Measurements from ENCODE around the gene DNHD1.

DNHD1 gene

GRCh38 chr11:6481012-6481923 lies 15.8 kb upstream of the DNHD1 start, which contains the start of the genes ARFIP2 and TIMM10B:
ARFIP2 (minus strand) TSS chr11:6481331; CDS start chr11:6480421, 910 bp downstream.
TIMM10B (plus strand) TSS chr11:6481501; CDS start chr11:6481517, 16 bp downstream.
- DNase-seq (ENCODE audit: low read depth, low spot score): peak; percentile 95
- H3K9me3 ChIP-seq (ENCODE audit: control insufficient read depth, insufficient read depth, low read length): no peaks in the 10 kb centered on the region
- H3K27me3 ChIP-seq (ENCODE audit: control insufficient read depth, insufficient read depth, low read length): no peaks in the 10 kb centered on the region
- H3K36me3 ChIP-seq (ENCODE audit: control insufficient read depth, insufficient read depth, low read length): peaks cover 22% of the 10 kb centered on the region; the same call in 1 of the 2 replicates
- H3K4me3 ChIP-seq (ENCODE audit: low read length): peak within 1 kb of the TSS; percentile 60
- H3K27ac ChIP-seq (ENCODE audit: low read length): no peak within 1 kb of the TSS
- WGBS (ENCODE audit: insufficient coverage, insufficient read length): no CpG with 5 or more reads among the region's 66 CpGs
- no peaks in the 10 kb centered on the region for H3K4me1 ChIP-seq (ENCODE audit: control insufficient read depth, insufficient read depth, low read length)

GRCh38 chr11:6481924-6482275 lies 15.2 kb upstream of the DNHD1 start:
- Histone ChIP-seq H3K27ac (ENCODE audit: low read length) (no peak overlapping the region), H3K36me3 (ENCODE audit: control insufficient read depth, insufficient read depth, low read length) (peaks cover 22% of the 10 kb centered on the region; the same call in 1 of the 2 replicates), H3K9me3 (ENCODE audit: control insufficient read depth, insufficient read depth, low read length) (no peaks in the 10 kb centered on the region), H3K27me3 (ENCODE audit: control insufficient read depth, insufficient read depth, low read length) (no peaks in the 10 kb centered on the region), H3K4me1 (ENCODE audit: control insufficient read depth, insufficient read depth, low read length) (no peaks in the 10 kb centered on the region), H3K4me3 (ENCODE audit: low read length) (peak overlapping the region; percentile 60)
- DNase-seq (ENCODE audit: low read depth, low spot score): no peak
- no CpG with 5 or more reads among the region's 13 CpGs for WGBS (ENCODE audit: insufficient coverage, insufficient read length)

- H3K4me3 ChIP-seq (ENCODE audit: low read length): no peak overlapping the region; the same call in 1 of the 2 replicates
- no peak for DNase-seq (ENCODE audit: low read depth, low spot score)
- no peak overlapping the region for H3K27ac ChIP-seq (ENCODE audit: low read length)
- H3K27me3 ChIP-seq (ENCODE audit: control insufficient read depth, insufficient read depth, low read length): no peaks in the 10 kb centered on the region
- H3K36me3 ChIP-seq (ENCODE audit: control insufficient read depth, insufficient read depth, low read length): peaks cover 19% of the 10 kb centered on the region; the same call in 1 of the 2 replicates
- H3K9me3 ChIP-seq (ENCODE audit: control insufficient read depth, insufficient read depth, low read length): no peaks in the 10 kb centered on the region
- H3K4me1 ChIP-seq (ENCODE audit: control insufficient read depth, insufficient read depth, low read length): no peaks in the 10 kb centered on the region
- WGBS (ENCODE audit: insufficient coverage, insufficient read length): no CpG with 5 or more reads among the region's 4 CpGs
Measured at GRCh38 chr11:6482441-6482840, 14.6 kb upstream of the DNHD1 start.

- Histone ChIP-seq H3K9me3 (ENCODE audit: control insufficient read depth, insufficient read depth, low read length) (no peaks in the 10 kb centered on the region), H3K36me3 (ENCODE audit: control insufficient read depth, insufficient read depth, low read length) (peaks cover 16% of the 10 kb centered on the region; the same call in 1 of the 2 replicates), H3K27me3 (ENCODE audit: control insufficient read depth, insufficient read depth, low read length) (no peaks in the 10 kb centered on the region), H3K27ac (ENCODE audit: low read length) (no peak overlapping the region), H3K4me3 (ENCODE audit: low read length) (no peak overlapping the region), H3K4me1 (ENCODE audit: control insufficient read depth, insufficient read depth, low read length) (no peaks in the 10 kb centered on the region)
- no CpG with 5 or more reads among the region's 6 CpGs for WGBS (ENCODE audit: insufficient coverage, insufficient read length)
- DNase-seq (ENCODE audit: low read depth, low spot score): no peak
Measured at GRCh38 chr11:6483015-6483414, 14.1 kb upstream of the DNHD1 start.

GRCh38 chr11:6485661-6486060 lies 11.4 kb upstream of the DNHD1 start:
- DNase-seq (ENCODE audit: low read depth, low spot score): no peak
- no peaks in the 10 kb centered on the region for H3K27me3 ChIP-seq (ENCODE audit: control insufficient read depth, insufficient read depth, low read length)
- H3K36me3 ChIP-seq (ENCODE audit: control insufficient read depth, insufficient read depth, low read length): peaks cover 8% of the 10 kb centered on the region; the same call in 1 of the 2 replicates
- no peak overlapping the region for H3K4me3 ChIP-seq (ENCODE audit: low read length)
- no peak overlapping the region for H3K27ac ChIP-seq (ENCODE audit: low read length)
- H3K9me3 ChIP-seq (ENCODE audit: control insufficient read depth, insufficient read depth, low read length): no peaks in the 10 kb centered on the region
- no peaks in the 10 kb centered on the region for H3K4me1 ChIP-seq (ENCODE audit: control insufficient read depth, insufficient read depth, low read length)
- WGBS (ENCODE audit: insufficient coverage, insufficient read length): 100% methylated on average over 2 of the region's 3 CpGs

- Histone ChIP-seq H3K27ac (ENCODE audit: low read length) (no peak overlapping the region), H3K9me3 (ENCODE audit: control insufficient read depth, insufficient read depth, low read length) (no peaks in the 10 kb centered on the region), H3K4me1 (ENCODE audit: control insufficient read depth, insufficient read depth, low read length) (no peaks in the 10 kb centered on the region), H3K27me3 (ENCODE audit: control insufficient read depth, insufficient read depth, low read length) (no peaks in the 10 kb centered on the region), H3K36me3 (ENCODE audit: control insufficient read depth, insufficient read depth, low read length) (peaks cover 8% of the 10 kb centered on the region; the same call in 1 of the 2 replicates), H3K4me3 (ENCODE audit: low read length) (no peak overlapping the region)
- WGBS (ENCODE audit: insufficient coverage, insufficient read length): no CpG with 5 or more reads among the region's 3 CpGs
- DNase-seq (ENCODE audit: low read depth, low spot score): no peak
Measured at GRCh38 chr11:6486256-6486655, 10.8 kb upstream of the DNHD1 start.

GRCh38 chr11:6486938-6487337 lies 10.1 kb upstream of the DNHD1 start:
- no CpG with 5 or more reads among the region's 1 CpG for WGBS (ENCODE audit: insufficient coverage, insufficient read length)
- no peaks in the 10 kb centered on the region for H3K27me3 ChIP-seq (ENCODE audit: control insufficient read depth, insufficient read depth, low read length)
- H3K4me3 ChIP-seq (ENCODE audit: low read length): no peak overlapping the region
- peaks cover 8% of the 10 kb centered on the region; the same call in 1 of the 2 replicates for H3K36me3 ChIP-seq (ENCODE audit: control insufficient read depth, insufficient read depth, low read length)
- H3K27ac ChIP-seq (ENCODE audit: low read length): no peak overlapping the region
- DNase-seq (ENCODE audit: low read depth, low spot score): no peak
- H3K9me3 ChIP-seq (ENCODE audit: control insufficient read depth, insufficient read depth, low read length): no peaks in the 10 kb centered on the region
- no peaks in the 10 kb centered on the region for H3K4me1 ChIP-seq (ENCODE audit: control insufficient read depth, insufficient read depth, low read length)

- WGBS (ENCODE audit: insufficient coverage, insufficient read length): no CpG with 5 or more reads among the region's 6 CpGs
Measured at GRCh38 chr11:6488342-6488741, 8.7 kb upstream of the DNHD1 start.

GRCh38 chr11:6488821-6489220 lies 8.3 kb upstream of the DNHD1 start:
- DNase-seq (ENCODE audit: low read depth, low spot score): no peak
- Histone ChIP-seq H3K4me1 (ENCODE audit: control insufficient read depth, insufficient read depth, low read length) (no peaks in the 10 kb centered on the region), H3K27ac (ENCODE audit: low read length) (no peak overlapping the region), H3K4me3 (ENCODE audit: low read length) (no peak overlapping the region), H3K27me3 (ENCODE audit: control insufficient read depth, insufficient read depth, low read length) (no peaks in the 10 kb centered on the region), H3K36me3 (ENCODE audit: control insufficient read depth, insufficient read depth, low read length) (peaks cover 3% of the 10 kb centered on the region; the same call in 1 of the 2 replicates), H3K9me3 (ENCODE audit: control insufficient read depth, insufficient read depth, low read length) (no peaks in the 10 kb centered on the region)
- WGBS (ENCODE audit: insufficient coverage, insufficient read length): no CpG with 5 or more reads among the region's 3 CpGs

More at GRCh38 chr11:6488342-6488741, 8.7 kb upstream of the DNHD1 start:
- H3K9me3 ChIP-seq (ENCODE audit: control insufficient read depth, insufficient read depth, low read length): no peaks in the 10 kb centered on the region
- no peaks in the 10 kb centered on the region for H3K27me3 ChIP-seq (ENCODE audit: control insufficient read depth, insufficient read depth, low read length)
- H3K36me3 ChIP-seq (ENCODE audit: control insufficient read depth, insufficient read depth, low read length): peaks cover 4% of the 10 kb centered on the region; the same call in 1 of the 2 replicates
- no peak overlapping the region for H3K27ac ChIP-seq (ENCODE audit: low read length)
- no peak for DNase-seq (ENCODE audit: low read depth, low spot score)
- H3K4me3 ChIP-seq (ENCODE audit: low read length): no peak overlapping the region
- no peaks in the 10 kb centered on the region for H3K4me1 ChIP-seq (ENCODE audit: control insufficient read depth, insufficient read depth, low read length)

DNA sequence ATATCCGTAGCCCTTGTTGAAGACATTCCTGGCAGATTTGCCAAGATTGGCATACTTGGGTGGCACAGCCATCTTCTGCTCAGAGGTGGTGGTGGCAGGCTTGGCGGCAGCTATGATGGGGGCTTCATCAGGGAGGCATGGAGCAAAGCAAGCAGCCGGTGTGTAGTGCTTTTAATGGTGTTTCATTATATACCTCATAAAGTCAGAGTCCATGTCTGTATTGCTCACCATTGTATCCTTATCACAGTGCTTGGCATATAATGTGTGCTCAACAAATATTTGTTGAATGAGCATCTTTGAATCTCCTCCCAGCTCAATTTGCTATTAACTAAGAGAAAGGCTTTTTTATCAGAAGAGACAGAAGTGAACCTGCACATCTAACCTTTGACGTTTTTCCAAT lies 7.8 kb upstream of the DNHD1 start:
- WGBS (ENCODE audit: insufficient coverage, insufficient read length): no CpG with 5 or more reads among the region's 4 CpGs
- Histone ChIP-seq H3K36me3 (ENCODE audit: control insufficient read depth, insufficient read depth, low read length) (peaks cover 3% of the 10 kb centered on the region; the same call in 1 of the 2 replicates), H3K27ac (ENCODE audit: low read length) (no peak overlapping the region), H3K4me1 (ENCODE audit: control insufficient read depth, insufficient read depth, low read length) (no peaks in the 10 kb centered on the region), H3K27me3 (ENCODE audit: control insufficient read depth, insufficient read depth, low read length) (no peaks in the 10 kb centered on the region), H3K9me3 (ENCODE audit: control insufficient read depth, insufficient read depth, low read length) (no peaks in the 10 kb centered on the region), H3K4me3 (ENCODE audit: low read length) (no peak overlapping the region)
- no peak for DNase-seq (ENCODE audit: low read depth, low spot score)

Data from iPS DF 6.9 (cell line).